Pancreas (tissue), 10 donors: ENCODE data around the gene SMC1A. TPM values are rescaled to one million over a fixed set of nuclear protein-coding genes. Genes with fewer than 3 reads are reported as not detected.

ENCODE experiments used
- ATAC-seq, 4 donors: fragments of 200-7000 bp; cut with Tn5 transposase; one replicate each; pipeline versions ENCODE4 v1.8.0 to v1.9.1; 2020; ENCODE audit warnings: mild to moderate bottlenecking in 4 of 4, moderate library complexity in 4 of 4
- DNase-seq, 6 donors: peaks; one replicate each; pipeline ENCODE4 v3.0.0-alpha.2; 2020
- FAIRE-seq: peaks from 2 replicates; lab custom pipeline; 2012; peaks lifted over from hg19 to GRCh38; lab: Jason Lieb, UNC
- H3K27ac ChIP-seq, 4 donors: fragments of 200-600 bp; sonication (generic); 1 replicate in 3 of 4; 2 replicates in 1 of 4; pipeline versions ENCODE4 v1.5.0 to v1.8.0; 2020
- H3K27me3 ChIP-seq, 4 donors: fragments of 200-600 bp; one replicate each; pipeline ENCODE4 v1.8.0; 2021
- H3K36me3 ChIP-seq, 3 donors: fragments of 200-600 bp; sonication (generic) in 1 of 3; one replicate each; pipeline versions ENCODE4 v1.5.0 to v1.8.0; 2020 to 2021
- H3K4me1 ChIP-seq, 3 donors: fragments of 200-600 bp; one replicate each; pipeline ENCODE4 v1.8.0; 2021
- H3K4me3 ChIP-seq, 4 donors: fragments of 200-600 bp; sonication (generic) in 2 of 4; one replicate each; pipeline versions ENCODE4 v1.5.0 to v1.8.0; 2020 to 2021
- H3K9me3 ChIP-seq, 4 donors: fragments of 200-600 bp; one replicate each; pipeline ENCODE4 v1.8.0; 2021
- WGBS, 2 donors: extraction: QIAGEN DNeasy Blood & Tissue Kit; methylation state at CpG; one replicate each; pipeline ENCODE4 v1.1.7; 2013; 5-methylcytosine and 5-hydroxymethylcytosine counted together
- intact Hi-C, 3 donors: fragments of 100-400 bp; cut with DNase I; formaldehyde crosslinking; loops; one replicate each; pipeline versions ENCODE4 v1.11.1 to v1.14.2; 2022
- polyA plus RNA-seq, 2 donors: library from polyadenylated mRNA; stranded (reverse); fragments of 200-250 nt; gene quantifications; one replicate each; pipeline ENCODE4 v1.2.3, GENCODE V29; 2013
- total RNA-seq, 6 donors: library from RNA; stranded (reverse); fragmentation: NEBNext Ultra II Directional in 4 of 6; extraction: Animal tissue kit (Norgen Biotek cat#: 25700) in 4 of 6; gene quantifications; one replicate each; pipeline versions ENCODE4 v1.2.1 to v1.2.4, GENCODE V29; 2021 to 2023
- TF ChIP-seq, protein P1 (sequence below), 4 donors: fragments of 200-600 bp; sonication (generic) in 3 of 4; IDR thresholded peaks; one replicate each; pipeline versions ENCODE4 v1.5.0 to v1.8.0; 2021; ENCODE audit warnings: antibody characterized with exemption in 4 of 4
- donor health status: healthy with polysubstance abuse.
- donor health status: DM: no; HTN: no; CAD: no; lungs with moderate emphysema.
- donor health status: DM: no; HTN: no; CAD: no.
- donor health status: control.
- donor health status: control.
- donor health status: Bipolar disorder and iron deficiency.
- donor health status: DM: yes; HTN: yes; CAD: no.
- donor health status: DM: no; HTN: no; CAD: no.
- donor health status: DM: no; HTN: no; CAD: no.
- donor health status: DM: yes; HTN: yes; CAD: no.

Gene SMC1A
- total and polyA plus RNA-seq, 8 donors, result 6.1 to 38.2 (median 20.5) TPM

DNA sequence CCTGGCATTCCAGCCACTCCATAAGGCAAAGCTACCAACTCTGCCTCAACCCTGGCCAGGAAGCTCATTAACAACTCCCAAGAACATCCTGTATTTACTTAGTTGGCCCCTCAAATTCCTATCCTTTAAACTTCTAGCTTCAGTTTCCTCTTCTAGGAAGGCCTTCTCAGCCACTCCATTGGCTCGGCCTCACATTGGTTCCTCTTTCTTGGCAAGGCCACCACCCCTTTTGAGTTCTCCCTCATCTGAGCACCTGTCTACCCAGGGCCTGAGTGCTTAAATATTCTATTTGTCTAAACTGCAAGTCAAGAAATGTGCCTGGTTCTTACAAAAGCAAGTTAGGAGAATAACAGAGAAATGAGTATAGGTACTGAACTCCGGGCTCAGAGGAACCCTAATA, 10.0 kb downstream of the SMC1A start:
- H3K27ac ChIP-seq, result no peak overlapping the region
- DNase-seq (no peak), ATAC-seq (no peak), FAIRE-seq (no peak)
- H3K27me3 ChIP-seq, result no peaks in the 10 kb centered on the region
- TF ChIP-seq, protein P1, sequence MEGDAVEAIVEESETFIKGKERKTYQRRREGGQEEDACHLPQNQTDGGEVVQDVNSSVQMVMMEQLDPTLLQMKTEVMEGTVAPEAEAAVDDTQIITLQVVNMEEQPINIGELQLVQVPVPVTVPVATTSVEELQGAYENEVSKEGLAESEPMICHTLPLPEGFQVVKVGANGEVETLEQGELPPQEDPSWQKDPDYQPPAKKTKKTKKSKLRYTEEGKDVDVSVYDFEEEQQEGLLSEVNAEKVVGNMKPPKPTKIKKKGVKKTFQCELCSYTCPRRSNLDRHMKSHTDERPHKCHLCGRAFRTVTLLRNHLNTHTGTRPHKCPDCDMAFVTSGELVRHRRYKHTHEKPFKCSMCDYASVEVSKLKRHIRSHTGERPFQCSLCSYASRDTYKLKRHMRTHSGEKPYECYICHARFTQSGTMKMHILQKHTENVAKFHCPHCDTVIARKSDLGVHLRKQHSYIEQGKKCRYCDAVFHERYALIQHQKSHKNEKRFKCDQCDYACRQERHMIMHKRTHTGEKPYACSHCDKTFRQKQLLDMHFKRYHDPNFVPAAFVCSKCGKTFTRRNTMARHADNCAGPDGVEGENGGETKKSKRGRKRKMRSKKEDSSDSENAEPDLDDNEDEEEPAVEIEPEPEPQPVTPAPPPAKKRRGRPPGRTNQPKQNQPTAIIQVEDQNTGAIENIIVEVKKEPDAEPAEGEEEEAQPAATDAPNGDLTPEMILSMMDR (IDR thresholded peaks at IDR 0.05), result no peak
- peaks cover 3 to 50% (median 18%) of the 10 kb centered on the region in 3 donors for H3K36me3 ChIP-seq
- intact Hi-C loops, result no loop called here
- 89 to 96% methylated on average over 2 of the region's 2 CpGs for WGBS, 2 donors
- H3K9me3 ChIP-seq, result no peaks in the 10 kb centered on the region
- no peaks in the 10 kb centered on the region for H3K4me1 ChIP-seq
- no peak overlapping the region for H3K4me3 ChIP-seq

DNA sequence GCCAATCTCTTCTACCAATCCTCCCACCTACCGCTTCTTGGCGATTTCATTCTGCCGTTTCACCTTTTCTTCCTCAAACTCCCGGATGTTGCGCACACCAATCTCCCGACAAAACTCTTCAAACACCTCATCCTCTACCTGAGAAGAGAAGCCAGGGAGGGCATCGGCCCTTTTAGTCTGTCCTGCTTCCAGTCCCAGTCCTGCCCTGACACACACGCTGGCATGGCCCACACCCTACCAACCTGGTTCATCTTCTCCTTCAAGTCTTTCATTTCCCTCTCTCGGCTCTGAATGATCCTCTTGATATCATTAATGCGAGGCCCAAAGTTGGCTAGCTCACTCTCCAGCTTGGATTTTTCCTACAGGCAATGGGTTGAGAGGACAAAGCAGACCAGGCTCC, 18.9 kb downstream of the SMC1A start:
- FAIRE-seq (no peak), DNase-seq (no peak), ATAC-seq (no peak)
- Histone ChIP-seq H3K4me1 (no peaks in the 10 kb centered on the region), H3K27ac (no peak overlapping the region), H3K36me3 (peaks cover 4 to 42% (median 25%) of the 10 kb centered on the region in 3 donors), H3K4me3 (no peak overlapping the region), H3K9me3 (no peaks in the 10 kb centered on the region), H3K27me3 (no peaks in the 10 kb centered on the region)
- WGBS, 2 donors, result 93 to 98% methylated on average over 10 of the region's 10 CpGs
- TF ChIP-seq, protein P1 (IDR thresholded peaks at IDR 0.05), result no peak
- intact Hi-C loops, result no loop called here

DNA sequence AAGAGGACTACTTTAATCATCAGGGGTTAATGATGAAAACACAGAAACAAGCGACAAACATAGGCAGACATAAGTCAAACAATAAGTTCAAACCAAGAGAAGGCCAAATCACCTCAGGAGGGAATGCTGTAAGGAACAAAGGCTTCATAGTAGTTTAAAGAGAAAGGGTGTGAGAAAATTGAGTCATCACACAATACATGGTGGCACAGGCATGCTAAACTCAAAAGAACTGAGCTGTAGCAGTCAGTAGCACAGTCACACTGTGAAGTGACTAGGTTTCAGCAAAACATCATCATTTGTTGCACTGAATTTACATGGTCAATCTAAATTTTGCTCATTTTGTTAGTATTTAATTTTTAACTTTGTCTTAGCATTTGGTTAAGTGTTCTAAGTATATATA, 24.2 kb downstream of the SMC1A start:
- TF ChIP-seq, protein P1 (IDR thresholded peaks at IDR 0.05), result no peak
- intact Hi-C loops, result no loop called here
- Histone ChIP-seq H3K4me3 (no peak overlapping the region), H3K4me1 (no peaks in the 10 kb centered on the region), H3K27ac (no peak overlapping the region), H3K9me3 (no peaks in the 10 kb centered on the region), H3K36me3 (peaks cover 0 to 8% (median 4%) of the 10 kb centered on the region in 3 donors), H3K27me3 (no peaks in the 10 kb centered on the region)
- ATAC-seq (no peak), DNase-seq (no peak), FAIRE-seq (no peak)
- WGBS, 2 donors, result 94 to 100% methylated on average over 1 of the region's 1 CpG

DNA sequence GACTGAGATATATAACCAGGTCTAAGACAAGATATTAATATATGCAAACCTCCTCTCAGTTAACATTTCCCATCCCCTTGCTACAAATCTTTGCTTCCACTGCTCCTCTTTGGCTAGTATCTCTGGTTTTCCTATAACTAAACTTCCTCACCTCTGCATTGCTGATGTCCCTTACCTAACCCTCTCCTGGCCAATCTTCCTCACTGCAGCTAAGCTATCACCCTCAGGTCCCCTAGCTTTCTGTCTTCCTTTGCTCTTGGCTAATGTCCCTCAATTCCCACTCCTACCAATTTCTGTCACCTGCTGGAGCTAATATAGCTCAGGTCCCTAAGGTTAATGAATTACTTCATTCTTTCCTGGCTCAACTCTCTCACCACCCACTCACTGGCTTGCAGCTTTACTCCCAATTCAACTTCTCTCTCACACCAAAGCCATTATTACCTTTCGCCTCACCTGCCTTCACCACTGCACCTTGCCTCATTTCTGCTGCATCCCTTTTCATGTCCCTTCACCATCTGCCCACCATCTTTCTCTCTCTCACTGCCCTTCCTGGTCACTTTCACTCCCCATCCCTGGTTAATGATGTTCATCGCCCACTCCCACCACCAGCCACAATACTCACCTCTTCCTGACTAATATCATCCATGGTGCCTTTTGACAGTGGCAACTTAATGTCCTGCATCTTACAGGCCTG, 26.7 kb downstream of the SMC1A start:
- no peak overlapping the region for H3K4me3 ChIP-seq
- no peak for FAIRE-seq
- no peak overlapping the region for H3K27ac ChIP-seq
- whole genome bisulfite sequencing, 2 donors, result 98 to 100% methylated on average over 2 of the region's 2 CpGs
- ATAC-seq, result no peak
- H3K4me1 ChIP-seq, result no peaks in the 10 kb centered on the region
- H3K27me3 ChIP-seq, result no peaks in the 10 kb centered on the region
- intact Hi-C loops, result no loop called here
- peaks cover 0 to 14% (median 4%) of the 10 kb centered on the region in 3 donors for H3K36me3 ChIP-seq
- no peak for DNase-seq
- TF ChIP-seq, protein P1 (IDR thresholded peaks at IDR 0.05), result no peak
- no peaks in the 10 kb centered on the region for H3K9me3 ChIP-seq

- Histone ChIP-seq H3K27me3 (no peaks in the 10 kb centered on the region), H3K36me3 (peaks cover 0 to 42% (median 33%) of the 10 kb centered on the region in 3 donors), H3K4me3 (no peak overlapping the region), H3K27ac (no peak overlapping the region), H3K4me1 (no peaks in the 10 kb centered on the region), H3K9me3 (no peaks in the 10 kb centered on the region)
- intact Hi-C loops, result no loop called here
- TF ChIP-seq, protein P1 (IDR thresholded peaks at IDR 0.05), result no peak
- ATAC-seq (no peak), FAIRE-seq (no peak), DNase-seq (no peak)
- 86 to 91% methylated on average over 4 of the region's 4 CpGs for WGBS, 2 donors
Observed at GRCh38 chrX:53383376-53384076, 38.9 kb downstream of the SMC1A start.
